ENCODE data around the gene ESPN.

Gene ESPN

GRCh38 chr1:6502000-6502891, 77.7 kb downstream of the ESPN start:
- Histone ChIP-seq H3K27me3 (ENCODE audit: insufficient read depth, low read length) (no peaks in the 10 kb centered on the region), H3K79me2 (ENCODE audit: control insufficient read depth, insufficient read depth, low read length, unreplicated experiment) (no peaks in the 10 kb centered on the region), H3K4me3 (ENCODE audit: low read depth, low read length) (no peak overlapping the region), H3K36me3 (ENCODE audit: insufficient read depth, low read length) (no peaks in the 10 kb centered on the region), H3K27ac (ENCODE audit: low read depth, low read length) (no peak overlapping the region), H2AFZ (ENCODE audit: low read length, unreplicated experiment) (no peak overlapping the region), H3K4me1 (ENCODE audit: control insufficient read depth, insufficient read depth, low read length, unreplicated experiment) (peaks cover 31% of the 10 kb centered on the region)

GRCh38 chr1:6503884-6504602, 79.5 kb downstream of the ESPN start:
- H2AFZ ChIP-seq (ENCODE audit: low read length, unreplicated experiment), result no peak overlapping the region
- H3K27ac ChIP-seq (ENCODE audit: low read depth, low read length), result no peak overlapping the region
- H3K27me3 ChIP-seq (ENCODE audit: insufficient read depth, low read length), result no peaks in the 10 kb centered on the region
- H3K36me3 ChIP-seq (ENCODE audit: insufficient read depth, low read length), result no peaks in the 10 kb centered on the region
- H3K4me1 ChIP-seq (ENCODE audit: control insufficient read depth, insufficient read depth, low read length, unreplicated experiment), result peaks cover 20% of the 10 kb centered on the region
- no peaks in the 10 kb centered on the region for H3K79me2 ChIP-seq (ENCODE audit: control insufficient read depth, insufficient read depth, low read length, unreplicated experiment)
- H3K4me3 ChIP-seq (ENCODE audit: low read depth, low read length), result no peak overlapping the region

GRCh38 chr1:6504887-6505286, 80.3 kb downstream of the ESPN start:
- Histone ChIP-seq H2AFZ (ENCODE audit: low read length, unreplicated experiment) (no peak overlapping the region), H3K79me2 (ENCODE audit: control insufficient read depth, insufficient read depth, low read length, unreplicated experiment) (no peaks in the 10 kb centered on the region), H3K27me3 (ENCODE audit: insufficient read depth, low read length) (no peaks in the 10 kb centered on the region), H3K27ac (ENCODE audit: low read depth, low read length) (no peak overlapping the region), H3K4me3 (ENCODE audit: low read depth, low read length) (no peak overlapping the region), H3K36me3 (ENCODE audit: insufficient read depth, low read length) (no peaks in the 10 kb centered on the region), H3K4me1 (ENCODE audit: control insufficient read depth, insufficient read depth, low read length, unreplicated experiment) (peaks cover 20% of the 10 kb centered on the region)

GRCh38 chr1:6505367-6506209, 81.0 kb downstream of the ESPN start:
- Histone ChIP-seq H3K4me3 (ENCODE audit: low read depth, low read length) (no peak overlapping the region), H2AFZ (ENCODE audit: low read length, unreplicated experiment) (no peak overlapping the region), H3K36me3 (ENCODE audit: insufficient read depth, low read length) (no peaks in the 10 kb centered on the region), H3K79me2 (ENCODE audit: control insufficient read depth, insufficient read depth, low read length, unreplicated experiment) (no peaks in the 10 kb centered on the region), H3K4me1 (ENCODE audit: control insufficient read depth, insufficient read depth, low read length, unreplicated experiment) (peaks cover 20% of the 10 kb centered on the region), H3K27me3 (ENCODE audit: insufficient read depth, low read length) (no peaks in the 10 kb centered on the region), H3K27ac (ENCODE audit: low read depth, low read length) (no peak overlapping the region)

GRCh38 chr1:6506210-6507036, 81.8 kb downstream of the ESPN start:
- Histone ChIP-seq H3K79me2 (ENCODE audit: control insufficient read depth, insufficient read depth, low read length, unreplicated experiment) (no peaks in the 10 kb centered on the region), H3K36me3 (ENCODE audit: insufficient read depth, low read length) (no peaks in the 10 kb centered on the region), H3K4me3 (ENCODE audit: low read depth, low read length) (no peak overlapping the region), H3K27ac (ENCODE audit: low read depth, low read length) (no peak overlapping the region), H3K4me1 (ENCODE audit: control insufficient read depth, insufficient read depth, low read length, unreplicated experiment) (peaks cover 12% of the 10 kb centered on the region), H3K27me3 (ENCODE audit: insufficient read depth, low read length) (no peaks in the 10 kb centered on the region), H2AFZ (ENCODE audit: low read length, unreplicated experiment) (no peak overlapping the region)

- Histone ChIP-seq H3K79me2 (ENCODE audit: control insufficient read depth, insufficient read depth, low read length, unreplicated experiment) (no peaks in the 10 kb centered on the region), H3K4me1 (ENCODE audit: control insufficient read depth, insufficient read depth, low read length, unreplicated experiment) (peaks cover 8% of the 10 kb centered on the region), H2AFZ (ENCODE audit: low read length, unreplicated experiment) (no peak overlapping the region), H3K36me3 (ENCODE audit: insufficient read depth, low read length) (no peaks in the 10 kb centered on the region), H3K4me3 (ENCODE audit: low read depth, low read length) (no peak overlapping the region), H3K27ac (ENCODE audit: low read depth, low read length) (no peak overlapping the region), H3K27me3 (ENCODE audit: insufficient read depth, low read length) (no peaks in the 10 kb centered on the region)
Measured at GRCh38 chr1:6507037-6507428, 82.5 kb downstream of the ESPN start.

GRCh38 chr1:6507461-6507911, 82.9 kb downstream of the ESPN start:
- Histone ChIP-seq H3K79me2 (ENCODE audit: control insufficient read depth, insufficient read depth, low read length, unreplicated experiment) (no peaks in the 10 kb centered on the region), H3K27me3 (ENCODE audit: insufficient read depth, low read length) (no peaks in the 10 kb centered on the region), H3K27ac (ENCODE audit: low read depth, low read length) (no peak overlapping the region), H3K4me3 (ENCODE audit: low read depth, low read length) (no peak overlapping the region), H3K36me3 (ENCODE audit: insufficient read depth, low read length) (no peaks in the 10 kb centered on the region), H2AFZ (ENCODE audit: low read length, unreplicated experiment) (no peak overlapping the region), H3K4me1 (ENCODE audit: control insufficient read depth, insufficient read depth, low read length, unreplicated experiment) (peaks cover 3% of the 10 kb centered on the region)

- Histone ChIP-seq H3K4me3 (ENCODE audit: low read depth, low read length) (no peak overlapping the region), H3K4me1 (ENCODE audit: control insufficient read depth, insufficient read depth, low read length, unreplicated experiment) (no peaks in the 10 kb centered on the region), H3K36me3 (ENCODE audit: insufficient read depth, low read length) (no peaks in the 10 kb centered on the region), H3K79me2 (ENCODE audit: control insufficient read depth, insufficient read depth, low read length, unreplicated experiment) (no peaks in the 10 kb centered on the region), H2AFZ (ENCODE audit: low read length, unreplicated experiment) (no peak overlapping the region), H3K27me3 (ENCODE audit: insufficient read depth, low read length) (no peaks in the 10 kb centered on the region), H3K27ac (ENCODE audit: low read depth, low read length) (no peak overlapping the region)
Measured at GRCh38 chr1:6508154-6508815, 83.7 kb downstream of the ESPN start.

GRCh38 chr1:6508816-6509189, 84.2 kb downstream of the ESPN start:
- no peaks in the 10 kb centered on the region for H3K4me1 ChIP-seq (ENCODE audit: control insufficient read depth, insufficient read depth, low read length, unreplicated experiment)
- no peaks in the 10 kb centered on the region for H3K79me2 ChIP-seq (ENCODE audit: control insufficient read depth, insufficient read depth, low read length, unreplicated experiment)
- no peaks in the 10 kb centered on the region for H3K27me3 ChIP-seq (ENCODE audit: insufficient read depth, low read length)
- H3K27ac ChIP-seq (ENCODE audit: low read depth, low read length), result no peak overlapping the region
- no peaks in the 10 kb centered on the region for H3K36me3 ChIP-seq (ENCODE audit: insufficient read depth, low read length)
- H2AFZ ChIP-seq (ENCODE audit: low read length, unreplicated experiment), result no peak overlapping the region
- H3K4me3 ChIP-seq (ENCODE audit: low read depth, low read length), result no peak overlapping the region
